HCT116 (cell line): ENCODE data around the gene DNASE2B. TPM values are rescaled to one million over a fixed set of nuclear protein-coding genes. Genes with fewer than 3 reads are reported as not detected.

ENCODE experiments used
- ATAC-seq: fragments of 200-7000 bp; cut with Tn5 transposase; 2 replicates; pipeline ENCODE4 v1.9.1; 2020; ENCODE audit warnings: mild to moderate bottlenecking, moderate library complexity
- BruUV-seq: library from RNA; stranded (reverse); fragments of 400-500 nt; replicated peaks from 2 replicates; lab custom pipeline; 2021; lab: Mats Ljungman, UMichigan
- CTCF ChIA-PET: fragments of 300-600 bp; sonication (Branson Sonifier 250); formaldehyde crosslinking; loops from one replicate; lab custom pipeline; 2021; ENCODE audit warnings: antibody characterized with exemption; lab: Charles Lee
- POLR2A ChIA-PET: fragments of 300-600, 350-600 bp; sonication (Branson Sonifier 250); formaldehyde crosslinking; loops from one replicate; lab custom pipeline; 2021; ENCODE audit warnings: antibody characterized with exemption; lab: Charles Lee
- RAD21 ChIA-PET, 2 experiments: fragments of 300-600 bp; sonication (Branson Sonifier 250); formaldehyde crosslinking; loops; one replicate each; lab custom pipeline; 2023; ENCODE audit warnings: low total read pairs in 2 of 2; ENCODE audit not compliant: uncharacterized antibody in 2 of 2, unreplicated experiment in 2 of 2, low non-redundant PET in 1 of 2; lab: Charles Lee
- DNase-seq: peaks from one replicate; pipeline ENCODE4 v3.0.0-alpha.2; 2010; ENCODE audit warnings: low read depth, low spot score
- H2AFZ ChIP-seq: fragments of 200-600 bp; shearing (Covaris generic), sonication (generic); 2 replicates; pipeline ENCODE4 v1.6.1; 2017; ENCODE audit warnings: low read depth, mixed run types, mixed read lengths, antibody characterized with exemption, low read length; ENCODE audit not compliant: poor library complexity, severe bottlenecking
- H3K27ac ChIP-seq: 2 replicates; pipeline ENCODE4 v1.5.1; 2012; ENCODE audit warnings: low read depth, low read length
- H3K27me3 ChIP-seq: fragments of 200-600 bp; sonication (generic); 2 replicates; pipeline ENCODE4 v1.6.1; 2016; ENCODE audit warnings: mixed run types, low read length, mixed read lengths; ENCODE audit not compliant: insufficient read depth
- H3K36me3 ChIP-seq, 2 experiments: fragments of 200-500 bp in 1 of 2; fragments of 200-600 bp in 1 of 2; sonication (Bioruptor generic) in 1 of 2; sonication (generic) in 1 of 2; 2 replicates each; pipeline versions ENCODE4 v1.5.1 to v1.6.1; 2014 to 2016; ENCODE audit warnings: low read length in 2 of 2, inconsistent platforms in 1 of 2, mixed read lengths in 1 of 2, mixed run types in 1 of 2; ENCODE audit not compliant: insufficient read depth in 2 of 2, control insufficient read depth in 1 of 2
- H3K4me1 ChIP-seq, 2 experiments: fragments of 200-600 bp in 1 of 2; sonication (generic) in 1 of 2; 2 replicates each; pipeline versions ENCODE4 v1.5.1 to v1.6.1; 2012 to 2017; ENCODE audit warnings: low read length in 2 of 2, inconsistent platforms in 1 of 2, mild to moderate bottlenecking in 1 of 2, mixed read lengths in 1 of 2, mixed run types in 1 of 2, moderate library complexity in 1 of 2; ENCODE audit not compliant: insufficient read depth in 2 of 2, control insufficient read depth in 1 of 2
- H3K4me2 ChIP-seq: fragments of 200-600 bp; sonication (generic); 2 replicates; pipeline ENCODE4 v1.6.1; 2017; ENCODE audit warnings: mixed run types, low read length, mixed read lengths
- H3K4me3 ChIP-seq, 2 experiments: fragments of 200-600 bp in 1 of 2; sonication (generic) in 1 of 2; replicated peaks in 1 of 2; 2 replicates each; pipeline ENCODE4 v1.5.1; 2011 to 2016; ENCODE audit warnings: low read length in 2 of 2, control low read depth in 1 of 2, low read depth in 1 of 2, mild to moderate bottlenecking in 1 of 2, mixed read lengths in 1 of 2, mixed run types in 1 of 2
- H3K79me2 ChIP-seq: fragments of 200-600 bp; sonication (generic); 2 replicates; pipeline ENCODE4 v1.6.1; 2017; ENCODE audit warnings: mild to moderate bottlenecking, mixed run types, low read length, moderate library complexity, mixed read lengths; ENCODE audit not compliant: insufficient read depth
- H3K9ac ChIP-seq: fragments of 200-600 bp; sonication (generic); 2 replicates; pipeline ENCODE4 v1.6.1; 2016; ENCODE audit warnings: low read length, mixed read lengths
- H3K9me2 ChIP-seq: fragments of 200-600 bp; sonication (generic), shearing (Covaris generic); 2 replicates; pipeline ENCODE4 v1.6.1; 2017; ENCODE audit warnings: mixed run types, mild to moderate bottlenecking, moderate library complexity; ENCODE audit not compliant: insufficient read depth
- H3K9me3 ChIP-seq, 2 experiments: fragments of 200-500 bp in 1 of 2; fragments of 200-600 bp in 1 of 2; sonication (Bioruptor generic) in 1 of 2; sonication (generic) in 1 of 2; 2 replicates each; pipeline ENCODE4 v1.6.1; 2014 to 2017; ENCODE audit warnings: low read length in 2 of 2, mixed read lengths in 2 of 2, inconsistent platforms in 1 of 2, low read depth in 1 of 2, mild to moderate bottlenecking in 1 of 2, mixed run types in 1 of 2, moderate library complexity in 1 of 2; ENCODE audit not compliant: control insufficient read depth in 1 of 2, insufficient read depth in 1 of 2
- H4K20me1 ChIP-seq: fragments of 200-600 bp; sonication (generic), shearing (Covaris generic); 2 replicates; pipeline ENCODE4 v1.6.1; 2017; ENCODE audit warnings: mixed run types, mild to moderate bottlenecking, moderate library complexity; ENCODE audit not compliant: insufficient read depth
- CBX3 ChIP-seq: IDR thresholded peaks from 2 replicates; pipeline ENCODE4 v1.6.1; 2012; ENCODE audit warnings: low read depth
- CEBPB ChIP-seq: IDR thresholded peaks from 2 replicates; pipeline ENCODE4 v1.6.1; 2012; ENCODE audit warnings: low read depth
- ELF1 ChIP-seq: IDR thresholded peaks from 2 replicates; pipeline ENCODE4 v1.6.1; 2012; ENCODE audit warnings: low read depth, borderline replicate concordance
- FOSL1 ChIP-seq: IDR thresholded peaks from 2 replicates; pipeline ENCODE4 v1.6.1; 2012; ENCODE audit warnings: low read depth
- ZBTB33 ChIP-seq: IDR thresholded peaks from 2 replicates; pipeline ENCODE4 v1.6.1; 2011; ENCODE audit warnings: mild to moderate bottlenecking, low read length, moderate library complexity; ENCODE audit not compliant: insufficient replicate concordance; ENCODE audit errors: extremely low read depth
- intact Hi-C: fragments of 100-400 bp; cut with micrococcal nuclease; formaldehyde crosslinking; loops from 2 replicates; pipeline ENCODE4 v1.10.0; 2022
- total RNA-seq: library from RNA; stranded (reverse); gene quantifications from one replicate; pipeline ENCODE4 v1.2.1, GENCODE V29; 2021; ENCODE audit not compliant: unreplicated experiment

Gene DNASE2B
- total RNA-seq, 1 experiment from 2014 or later = 0.42 TPM

- no peak for DNase-seq
- ATAC-seq = peak; percentile 50; the same call in 1 of the 2 replicates
Observed at GRCh38 chr1:84377480-84378095, 20.7 kb upstream of the DNASE2B start.

DNA sequence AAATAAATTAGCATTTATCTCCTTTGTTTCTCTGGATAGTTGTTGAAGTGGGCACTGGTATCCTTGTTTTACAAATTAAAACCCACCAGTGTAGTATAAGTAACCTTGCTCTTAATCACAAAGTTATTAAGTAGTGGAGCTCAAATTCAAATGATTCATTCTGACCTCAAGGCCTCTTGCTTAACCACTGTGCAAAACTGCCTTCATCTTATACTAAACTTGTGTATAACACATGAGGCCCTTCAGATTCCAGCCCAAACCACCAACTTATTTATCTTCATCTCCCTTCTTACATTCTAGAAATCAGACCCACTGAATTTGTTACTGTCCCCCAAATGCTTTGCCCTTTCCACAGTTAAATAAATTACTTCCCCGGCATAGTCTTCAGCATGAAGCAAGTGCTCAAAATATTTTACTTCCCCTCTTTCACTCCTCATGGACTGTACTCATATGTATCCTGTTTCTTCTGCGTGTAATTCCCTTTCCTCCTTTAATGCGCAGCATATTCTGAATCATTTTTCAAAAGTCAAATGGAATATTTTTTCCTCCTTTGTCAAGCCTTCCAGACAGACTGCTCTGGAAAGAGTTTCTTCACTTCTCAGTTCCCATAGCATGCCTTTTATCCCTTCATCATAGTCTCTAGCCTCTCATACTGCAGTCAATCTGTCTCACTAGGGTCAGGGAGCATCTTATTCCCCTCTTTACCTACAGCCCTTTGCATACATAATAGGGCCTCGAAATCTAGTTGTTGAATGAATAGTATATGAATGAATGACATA is 19.0 kb upstream of the DNASE2B start:
- Histone ChIP-seq H4K20me1 (no peaks in the 10 kb centered on the region), H3K9me3 (no peaks in the 10 kb centered on the region), H3K27ac (no peak overlapping the region), H3K36me3 (no peaks in the 10 kb centered on the region), H2AFZ (peak overlapping the region; percentile 42), H3K4me3 (no peak overlapping the region), H3K79me2 (no peaks in the 10 kb centered on the region), H3K4me2 (peak overlapping the region; percentile 26; the same call in 1 of the 2 replicates), H3K27me3 (no peaks in the 10 kb centered on the region), H3K4me1 (peaks cover 27 to 40% of the 10 kb centered on the region in 2 experiments), H3K9me2 (no peaks in the 10 kb centered on the region), H3K9ac (no peak overlapping the region)
- no peak for DNase-seq
- peak; percentile 42 for ATAC-seq
- peak; percentile 56 for TF ChIP-seq CEBPB
- no peak for TF ChIP-seq ZBTB33
- intact Hi-C loops = no loop called here
- no TSS peak for BruUV-seq
- ChIA-PET RAD21 (no interaction called here), POLR2A (interaction anchor here (0.8 to 1.1 kb wide), 2 partner anchors 8 to 40 kb away, joined by 3 read pairs; no protein-coding TSS in a partner anchor), CTCF (no interaction called here)

More at GRCh38 chr1:84377480-84378095, 20.7 kb upstream of the DNASE2B start:
- H3K4me2 ChIP-seq = peak overlapping the region; percentile 16
- BruUV-seq = no TSS peak
- RAD21 ChIA-PET = no interaction called here
- POLR2A ChIA-PET = interaction anchor here (1.6 kb wide), 1 partner anchor 75 kb away, joined by 3 read pairs; no protein-coding TSS in a partner anchor
- H3K36me3 ChIP-seq = no peaks in the 10 kb centered on the region
- TF ChIP-seq FOSL1 (0 out of 2 replicates have a peak, but pooled peaks have one; percentile 28), ELF1 (no peak), CBX3 (no peak)
- TF ChIP-seq, all 23 proteins: peak for 1
- H3K9ac ChIP-seq = no peak overlapping the region
- H2AFZ ChIP-seq = no peak overlapping the region
- no peaks in the 10 kb centered on the region for H3K79me2 ChIP-seq
- H3K9me3 ChIP-seq = no peaks in the 10 kb centered on the region
- no peak overlapping the region for H3K27ac ChIP-seq
- no peak overlapping the region for H3K4me3 ChIP-seq
- intact Hi-C loops = no loop called here
- H3K4me1 ChIP-seq = peaks cover 27 to 40% of the 10 kb centered on the region in 2 experiments
- no peaks in the 10 kb centered on the region for H3K27me3 ChIP-seq
- CTCF ChIA-PET = no interaction called here
- no peaks in the 10 kb centered on the region for H3K9me2 ChIP-seq
- H4K20me1 ChIP-seq = no peaks in the 10 kb centered on the region
